Measurements from ENCODE around the gene ADAMTS7.
A peak's percentile ranks its signal among the peaks of the same experiment; 100 is the strongest.

GRCh38 chr15:78859971-78860719 is 48.9 kb upstream of the ADAMTS7 start:
- TF ChIP-seq POLR2A (IDR thresholded peaks at IDR 0.05): no peak
- TF ChIP-seq CTCF (IDR thresholded peaks at IDR 0.05): peak; percentile 42 to 70 (median 60)

All from uterus (tissue), 2 donors.